Measurements from ENCODE around the gene FARP1.

GRCh38 chr13:98212763-98213162 lies 69.9 kb downstream of the FARP1 start:
- TF ChIP-seq CTCF (conservative IDR thresholded peaks at IDR 0.05; ENCODE audit: low read length): no peak
- no peak for TF ChIP-seq EZH2phosphoT487 (IDR thresholded peaks at IDR 0.05; ENCODE audit: borderline replicate concordance, low read depth, low read length)
